ENCODE results near the gene ABHD6.
"Not testable (repeated sequence)": the region's sequence is repeated elsewhere in the genome, so short reads cannot be mapped to it uniquely, and the experiment has no call there.

The ABHD6 gene, protein sequence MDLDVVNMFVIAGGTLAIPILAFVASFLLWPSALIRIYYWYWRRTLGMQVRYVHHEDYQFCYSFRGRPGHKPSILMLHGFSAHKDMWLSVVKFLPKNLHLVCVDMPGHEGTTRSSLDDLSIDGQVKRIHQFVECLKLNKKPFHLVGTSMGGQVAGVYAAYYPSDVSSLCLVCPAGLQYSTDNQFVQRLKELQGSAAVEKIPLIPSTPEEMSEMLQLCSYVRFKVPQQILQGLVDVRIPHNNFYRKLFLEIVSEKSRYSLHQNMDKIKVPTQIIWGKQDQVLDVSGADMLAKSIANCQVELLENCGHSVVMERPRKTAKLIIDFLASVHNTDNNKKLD

DNA sequence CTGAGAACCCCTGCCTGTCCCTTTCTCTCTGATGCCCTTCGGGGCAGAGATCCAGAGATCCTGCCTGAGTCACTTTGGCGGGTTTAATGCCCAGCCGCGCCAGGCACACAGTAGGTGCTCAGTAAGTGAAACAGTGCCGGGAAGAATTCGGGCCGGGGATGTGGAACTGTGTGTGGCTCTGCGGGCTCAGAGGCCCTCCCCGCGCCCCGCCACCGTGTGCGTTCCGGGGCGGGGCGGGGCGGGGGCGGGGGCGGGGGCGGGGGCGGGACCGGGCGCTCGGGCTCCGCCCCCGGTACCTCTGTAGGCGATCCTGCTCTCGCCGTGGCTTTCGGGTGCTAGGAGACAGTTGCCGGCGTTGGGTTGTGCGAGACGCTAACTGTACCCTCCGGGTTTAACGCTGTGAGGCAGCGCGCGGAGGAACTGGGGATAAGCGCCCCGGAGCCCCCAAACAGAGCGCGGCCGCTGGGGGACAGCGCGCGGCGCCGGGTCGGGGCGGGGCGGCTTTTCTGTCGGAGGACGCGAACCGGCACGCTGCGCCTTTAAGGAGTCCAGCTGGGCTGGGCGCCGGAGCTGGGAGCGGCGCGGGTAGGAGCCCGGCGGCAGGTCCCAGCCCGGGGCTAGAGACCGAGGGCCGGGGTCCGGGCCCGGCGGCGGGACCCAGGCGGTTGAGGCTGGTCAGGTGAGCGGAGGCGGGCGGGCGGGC lies at the start of gene ABHD6:
TSS of gene ABHD6 (plus strand) at position 555 of the 703 bp plus-strand sequence. CDS start 18,795 bp downstream, outside the sequence.
- peak; percentile 68 to 71 for DNase-seq (ENCODE audit: low read depth in 2 of 2)

DNA sequence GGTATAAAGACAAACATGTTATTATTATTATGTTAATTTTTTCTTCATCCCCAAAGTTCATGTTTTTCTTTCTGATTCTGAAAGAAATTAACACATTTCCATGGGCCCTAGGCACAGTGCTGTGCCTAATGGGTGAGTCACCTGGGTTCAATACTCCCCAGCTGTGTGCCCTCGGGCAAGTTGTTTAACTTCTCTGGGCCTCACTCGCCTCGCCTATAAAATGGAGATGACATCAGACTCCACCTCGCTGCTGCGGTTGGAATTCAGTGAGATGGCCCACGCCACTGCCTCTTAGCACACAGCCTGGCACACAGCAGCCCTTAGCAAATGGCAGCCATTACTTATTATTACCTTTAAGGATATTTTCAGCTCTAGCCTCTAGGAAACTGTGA lies 49.4 kb upstream of the ABHD6 start:
- DNase-seq (ENCODE audit: low read depth in 2 of 2) = no peak

DNA sequence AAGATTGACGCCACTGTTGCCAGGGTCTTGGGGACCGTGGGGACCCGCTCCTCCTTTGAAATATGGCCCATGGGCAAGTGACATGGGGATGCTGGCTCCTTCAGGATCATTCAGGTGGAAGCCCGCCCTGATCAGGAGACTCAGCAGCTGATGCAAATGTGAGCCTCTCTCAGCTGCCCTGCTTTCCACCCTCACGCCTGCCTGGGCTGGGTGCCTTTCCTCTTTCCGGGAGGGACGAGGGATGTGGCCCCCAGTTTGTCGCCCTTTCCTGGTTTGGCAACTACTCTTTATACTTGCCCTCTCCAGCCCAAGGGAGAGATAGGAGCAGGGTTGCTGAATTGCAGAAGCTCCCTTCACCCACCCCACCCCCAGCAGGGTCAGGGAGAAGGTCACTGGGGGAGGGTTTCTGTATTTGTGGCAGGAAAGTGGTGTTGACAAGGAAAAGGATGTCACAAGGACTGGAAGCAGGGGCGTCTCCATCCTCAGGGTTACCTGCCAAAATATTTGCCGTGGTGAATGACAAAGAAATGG lies 48.6 kb upstream of the ABHD6 start:
- DNase-seq (ENCODE audit: low read depth in 2 of 2) = no peak

DNA sequence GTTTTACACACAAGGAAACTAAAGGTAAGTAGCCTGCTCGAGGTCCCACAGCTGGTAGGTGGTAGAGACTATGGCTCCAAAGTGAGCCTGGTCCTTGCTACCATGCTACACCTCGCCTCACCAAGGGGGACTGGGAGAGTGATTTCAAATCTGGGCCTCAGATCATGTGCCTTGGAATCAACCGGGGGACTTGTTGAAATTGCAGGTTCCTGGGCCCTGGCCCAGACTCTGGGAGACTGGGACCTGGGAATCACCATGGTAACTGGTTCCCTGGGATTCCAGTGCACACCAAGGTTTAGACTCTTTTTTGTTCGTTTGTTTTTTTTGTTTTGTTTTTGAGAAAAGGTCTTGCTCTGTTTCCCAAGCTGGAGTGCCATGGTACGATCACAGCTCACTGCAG lies 47.9 kb upstream of the ABHD6 start:
- DNase-seq (ENCODE audit: low read depth in 2 of 2) = no peak

DNA sequence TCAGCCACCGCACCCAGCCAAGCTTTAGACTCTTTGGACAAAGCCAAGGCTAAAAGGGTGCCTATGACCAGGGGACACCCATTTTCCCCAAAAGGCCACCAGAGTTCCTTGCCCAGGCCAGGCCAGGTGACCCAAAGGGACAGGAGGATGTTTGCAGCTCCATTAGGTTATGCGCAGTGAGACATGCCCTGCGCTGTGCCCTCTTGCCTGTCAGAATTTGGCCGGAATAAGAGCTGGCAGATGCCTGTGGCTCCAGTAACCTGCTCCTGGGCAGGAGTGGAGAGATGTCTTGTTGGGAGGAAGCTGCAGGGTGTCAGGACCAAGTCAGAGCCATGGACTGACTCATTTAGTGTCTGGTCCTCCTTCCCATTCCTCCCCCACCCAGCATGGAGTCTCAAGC lies 47.3 kb upstream of the ABHD6 start:
- no peak for DNase-seq (ENCODE audit: low read depth in 2 of 2)

DNA sequence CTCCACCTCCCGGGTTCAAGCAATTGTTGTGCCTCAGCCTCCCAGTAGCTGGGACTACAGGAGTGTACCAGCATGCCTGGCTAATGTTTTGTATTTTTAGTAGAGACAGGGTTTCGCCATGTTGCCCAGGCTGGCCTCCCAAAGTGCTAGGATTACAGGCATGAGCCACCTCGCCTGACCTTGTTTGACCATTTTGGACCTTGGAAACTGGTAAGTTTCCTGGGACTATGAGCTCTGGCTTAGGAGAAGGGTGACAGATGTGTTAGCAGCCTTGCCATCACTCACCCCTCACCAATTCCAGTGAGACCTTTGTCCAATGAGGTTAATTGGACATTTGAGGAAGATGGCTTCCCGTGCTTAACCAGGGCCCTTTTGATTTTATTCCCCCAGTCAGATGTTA lies 46.7 kb upstream of the ABHD6 start:
- DNase-seq (ENCODE audit: low read depth in 2 of 2) = no peak

DNA sequence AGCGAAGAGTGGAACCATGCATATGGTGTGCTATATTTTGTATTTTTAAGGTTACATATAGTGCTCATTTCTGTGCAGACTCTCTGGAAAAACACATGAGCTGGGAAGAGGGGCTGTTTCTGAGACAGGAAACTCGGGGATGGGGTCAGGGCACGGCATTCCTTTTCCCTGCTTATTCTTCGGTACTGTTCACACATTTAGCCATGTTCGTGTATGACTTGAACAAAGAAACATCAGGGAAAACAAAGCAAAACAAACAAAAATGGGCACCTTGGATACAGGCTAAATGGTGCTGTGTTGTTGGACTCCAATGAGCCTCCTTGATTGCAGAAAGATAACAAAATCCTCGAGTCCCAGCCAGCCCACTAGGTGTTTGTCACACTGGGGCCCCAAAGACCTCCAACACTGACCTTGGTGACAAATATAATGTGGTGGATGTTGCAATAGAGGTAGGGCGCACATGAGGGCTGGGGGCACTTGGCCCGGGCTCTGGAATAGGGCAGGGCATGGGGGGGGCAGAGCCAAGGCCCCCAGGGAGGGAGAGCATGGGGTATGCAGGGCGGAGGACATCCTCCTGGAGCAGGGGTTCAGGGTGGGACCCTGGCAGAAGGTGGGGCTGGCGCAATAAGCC lies 46.1 kb upstream of the ABHD6 start:
- DNase-seq (ENCODE audit: low read depth in 2 of 2) = no peak

DNA sequence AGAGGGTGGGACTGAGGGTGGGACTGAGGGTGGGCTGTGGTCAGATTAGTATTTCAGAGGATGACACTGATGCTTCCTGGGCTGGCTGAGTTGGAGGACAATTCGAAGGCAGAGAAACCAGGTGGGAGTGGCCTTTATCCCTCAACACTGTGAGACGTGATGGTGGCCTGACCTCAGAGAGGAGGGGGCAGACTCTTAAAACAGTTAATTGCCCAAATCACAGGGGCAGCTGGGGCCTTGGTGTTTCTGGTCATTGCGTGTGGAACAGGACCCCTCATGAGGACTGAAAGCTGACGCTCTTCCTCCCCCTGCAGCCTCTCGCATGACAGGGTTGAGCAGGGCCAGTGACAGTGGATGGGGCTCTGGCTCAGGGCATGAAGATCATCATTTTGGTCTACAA lies 45.5 kb upstream of the ABHD6 start:
- DNase-seq (ENCODE audit: low read depth in 2 of 2) = no peak

DNA sequence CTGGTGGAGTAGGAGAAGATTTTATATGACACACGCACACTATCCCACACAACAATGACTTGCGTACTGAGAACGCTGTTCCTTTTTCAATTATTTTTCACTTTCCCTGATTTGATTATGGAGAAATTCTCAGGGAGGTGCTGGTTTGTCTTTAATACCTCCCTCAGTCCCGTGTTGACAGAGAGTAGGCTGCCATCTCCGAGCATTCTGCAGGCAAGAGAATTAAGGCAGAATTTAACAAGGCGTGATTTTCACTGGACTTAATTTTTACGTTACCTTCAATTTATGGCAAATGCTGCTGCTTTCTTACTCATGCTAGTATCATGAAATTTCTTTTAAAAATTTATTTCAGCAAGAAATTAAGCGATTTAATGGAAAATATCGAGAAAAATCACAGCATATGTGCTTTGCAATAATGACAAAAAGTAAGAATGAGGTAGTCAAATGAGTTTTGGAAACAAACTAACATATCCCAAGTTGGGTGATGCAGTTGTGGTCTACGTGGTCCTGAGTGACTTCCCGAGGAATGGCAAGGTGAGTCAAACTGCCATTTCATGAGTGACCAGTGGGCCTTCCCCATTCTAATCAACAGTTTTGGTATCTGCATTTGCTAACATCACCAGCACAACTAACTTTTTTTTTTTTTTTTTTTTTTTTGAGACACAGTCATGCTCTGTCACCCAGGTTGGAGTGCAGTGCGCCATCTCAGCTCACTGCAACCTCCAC lies 43.7 kb upstream of the ABHD6 start:
- no peak for DNase-seq (ENCODE audit: low read depth in 2 of 2)

DNA sequence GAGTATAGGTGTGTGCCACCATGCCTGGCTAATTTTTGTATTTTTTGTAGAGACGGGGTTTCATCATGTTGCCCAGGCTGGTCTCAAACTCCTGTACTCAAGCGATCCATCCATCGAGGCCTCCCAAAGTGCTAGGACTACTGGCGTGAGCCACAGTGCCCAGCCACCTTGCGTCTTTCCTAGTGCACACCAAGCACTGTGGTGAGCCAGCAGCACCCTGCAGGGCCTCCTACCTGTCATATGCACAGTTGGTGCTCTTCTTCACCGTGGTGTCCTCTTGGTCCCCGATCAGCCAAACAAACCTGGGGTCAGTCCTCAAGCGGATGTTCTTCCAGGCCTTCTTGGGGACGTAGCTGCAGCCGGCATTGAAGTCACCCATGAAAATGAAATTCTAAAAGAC lies 40.0 kb upstream of the ABHD6 start:
- DNase-seq (ENCODE audit: low read depth in 2 of 2) = no peak

DNA sequence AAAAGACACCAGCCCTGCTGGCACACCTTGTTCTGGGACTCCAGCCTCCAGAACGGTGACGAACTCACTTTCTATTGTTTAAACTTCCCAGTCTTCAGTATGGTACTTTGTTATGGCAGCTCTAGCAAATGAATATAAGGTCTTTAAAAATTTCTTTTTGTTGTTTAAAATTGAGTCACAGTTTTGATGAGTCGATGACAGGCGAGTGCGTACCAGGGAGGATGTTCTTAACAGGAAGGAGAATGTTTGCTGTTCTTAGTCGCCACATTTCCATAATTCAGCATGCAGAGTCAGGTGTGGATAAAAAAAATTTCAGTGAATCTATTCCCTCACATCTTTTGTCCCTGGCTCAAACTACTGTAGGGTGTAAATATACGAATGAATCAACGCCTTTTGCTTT lies 39.2 kb upstream of the ABHD6 start:
- no peak for DNase-seq (ENCODE audit: low read depth in 2 of 2)

DNA sequence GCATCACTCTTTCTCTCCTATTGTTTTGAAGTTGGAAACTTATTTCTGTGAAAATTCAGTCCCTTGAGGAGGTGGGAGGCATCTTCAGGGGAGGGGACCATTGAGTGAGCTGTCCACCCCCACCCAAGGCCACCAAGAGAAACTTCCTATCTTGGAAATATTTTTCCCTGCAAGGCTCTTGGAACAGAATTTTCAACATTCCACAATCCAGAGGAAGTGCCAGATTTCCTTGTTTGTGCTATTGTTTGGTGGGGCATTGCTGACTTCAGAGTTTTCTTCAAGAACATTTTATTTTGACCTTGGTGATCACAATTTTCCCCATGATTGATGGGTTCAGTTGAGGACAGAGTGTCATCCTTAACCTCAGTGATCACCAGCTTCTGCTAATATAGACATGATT lies 38.8 kb upstream of the ABHD6 start:
- no peak for DNase-seq (ENCODE audit: low read depth in 2 of 2)

DNA sequence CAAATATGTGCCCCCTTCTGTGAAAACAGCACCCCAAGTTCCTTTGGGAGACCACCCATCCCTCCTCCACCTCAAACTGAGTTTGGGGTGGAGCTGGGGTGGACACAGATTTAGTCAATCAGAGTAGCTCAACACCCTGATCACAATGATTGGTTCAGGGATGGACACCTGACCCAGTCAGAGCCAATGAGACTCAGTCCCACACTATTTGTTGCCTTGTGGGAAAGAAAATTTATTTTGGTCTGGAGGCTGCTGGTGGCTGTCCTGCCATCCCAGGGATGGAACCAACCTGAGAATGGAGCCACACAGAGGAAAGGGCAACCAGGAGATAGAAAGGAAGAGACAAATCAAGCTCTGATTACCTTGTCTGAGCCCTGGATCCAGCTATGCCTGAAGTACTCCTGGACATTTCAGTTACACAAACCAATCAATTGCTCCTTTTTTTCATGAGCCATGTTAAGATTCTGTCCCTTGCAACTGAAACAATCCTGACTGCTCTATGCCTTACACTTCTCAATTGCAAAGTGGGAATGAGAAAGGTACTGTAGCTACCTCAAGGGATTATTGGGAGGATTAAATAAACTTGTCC lies 37.4 kb upstream of the ABHD6 start:
- DNase-seq (ENCODE audit: low read depth in 2 of 2) = no peak

DNA sequence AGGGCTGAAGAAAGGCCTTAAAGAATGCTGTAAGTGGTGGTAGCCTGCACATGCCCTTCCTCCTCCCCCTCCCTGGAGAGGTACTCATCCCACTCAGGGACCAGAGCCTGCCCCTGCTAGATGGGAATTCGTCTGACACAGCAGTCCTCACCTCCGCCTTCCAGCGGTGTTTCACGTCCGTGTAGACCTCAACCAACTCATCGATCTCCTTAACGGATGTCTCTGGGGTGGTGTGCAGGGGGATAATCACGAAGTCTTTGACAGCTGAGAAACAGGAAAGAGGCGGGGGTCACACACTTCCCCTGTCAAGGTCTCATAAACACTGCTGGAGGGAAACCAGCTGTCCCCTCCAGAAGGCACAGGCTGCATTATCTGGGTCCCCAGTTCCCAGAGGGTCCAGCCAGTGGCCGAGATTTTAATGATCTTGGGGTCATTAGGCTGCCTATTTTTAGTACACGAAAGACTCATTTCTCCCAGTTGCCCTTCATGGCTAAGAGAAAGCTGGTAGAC lies 36.7 kb upstream of the ABHD6 start:
- no peak for DNase-seq (ENCODE audit: low read depth in 2 of 2)

DNA sequence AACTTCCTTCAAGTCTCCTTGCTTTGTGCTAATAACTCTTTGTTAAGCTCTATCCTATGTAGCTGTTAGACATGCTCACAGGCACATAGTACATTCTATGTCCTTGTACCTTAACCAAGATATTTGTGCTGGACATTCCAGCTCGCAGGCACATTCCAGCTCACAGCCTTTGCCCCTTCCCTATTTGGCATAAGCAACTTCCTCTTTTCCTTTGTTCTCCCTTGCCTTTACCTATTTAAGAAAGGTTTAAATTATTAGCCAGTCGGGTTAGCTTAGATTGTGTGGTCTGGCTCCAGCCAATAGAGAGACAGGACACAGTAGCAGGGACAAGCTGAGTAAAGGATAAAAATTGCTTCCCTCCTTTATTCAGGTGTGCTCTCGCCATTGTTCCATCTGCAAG lies 36.1 kb upstream of the ABHD6 start:
- not testable (repeated sequence) for DNase-seq (ENCODE audit: low read depth in 2 of 2)

DNA sequence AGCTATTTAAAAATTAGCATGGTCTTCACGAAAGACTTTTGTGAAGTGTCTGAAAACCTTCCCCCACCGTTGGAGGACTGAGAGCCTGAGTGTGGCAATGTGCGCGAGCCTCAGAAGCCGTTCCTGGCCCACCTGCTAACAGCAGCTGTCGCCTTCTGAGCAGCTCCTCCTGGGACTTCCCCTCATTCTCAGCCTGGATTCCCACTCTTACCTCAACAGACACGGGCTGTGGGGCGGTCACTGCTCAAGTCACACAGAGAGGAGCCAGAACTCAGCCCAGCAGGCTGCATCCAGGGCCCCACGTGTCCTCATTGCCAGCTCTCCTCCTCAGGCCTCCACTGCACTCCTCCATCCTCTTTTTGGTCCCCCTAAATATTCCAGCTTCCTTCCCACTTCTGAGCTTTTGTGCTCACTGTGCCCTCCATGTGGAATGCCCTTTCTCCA lies 34.7 kb upstream of the ABHD6 start:
- DNase-seq (ENCODE audit: low read depth in 2 of 2) = no peak

DNA sequence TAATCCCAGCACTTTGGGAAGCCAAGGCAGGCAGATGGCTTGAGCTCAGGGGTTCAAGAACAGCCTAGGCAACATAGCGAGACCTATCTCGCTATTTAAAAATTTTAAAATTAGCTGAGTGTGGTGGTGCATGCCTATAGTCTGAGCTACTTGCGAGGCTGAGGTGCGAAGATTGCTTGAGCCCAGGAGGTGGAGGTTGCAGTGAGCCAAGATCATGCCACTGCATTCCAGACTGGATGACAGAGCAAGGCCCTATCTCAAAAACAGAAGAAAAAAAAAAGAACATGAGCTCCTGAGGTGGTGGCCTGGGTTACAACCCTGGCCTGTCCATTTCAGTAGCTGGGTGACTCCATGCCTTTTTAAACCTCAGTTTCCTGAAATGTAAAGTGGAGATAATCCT lies 34.1 kb upstream of the ABHD6 start:
- DNase-seq (ENCODE audit: low read depth in 2 of 2) = no peak

DNA sequence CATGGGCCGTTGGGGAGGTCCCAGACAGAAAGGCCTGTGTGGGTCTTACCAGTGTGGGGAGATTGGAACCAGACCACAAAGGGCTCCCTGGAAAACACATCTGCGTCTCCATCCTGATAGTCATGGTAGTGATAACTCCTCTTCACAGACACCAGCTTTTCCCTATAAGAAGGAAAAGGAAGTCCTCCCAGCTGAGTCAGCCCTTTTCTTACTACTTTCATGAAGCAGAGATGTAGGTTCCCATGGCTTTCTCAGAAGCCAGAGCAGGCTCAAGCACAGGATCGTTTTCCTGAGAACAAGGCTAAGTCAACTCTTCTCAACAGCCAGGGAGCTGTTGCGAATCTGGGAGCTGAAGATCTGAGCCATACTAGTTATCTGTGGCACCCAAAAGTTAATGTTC lies 32.9 kb upstream of the ABHD6 start:
- no peak for DNase-seq (ENCODE audit: low read depth in 2 of 2)

DNA sequence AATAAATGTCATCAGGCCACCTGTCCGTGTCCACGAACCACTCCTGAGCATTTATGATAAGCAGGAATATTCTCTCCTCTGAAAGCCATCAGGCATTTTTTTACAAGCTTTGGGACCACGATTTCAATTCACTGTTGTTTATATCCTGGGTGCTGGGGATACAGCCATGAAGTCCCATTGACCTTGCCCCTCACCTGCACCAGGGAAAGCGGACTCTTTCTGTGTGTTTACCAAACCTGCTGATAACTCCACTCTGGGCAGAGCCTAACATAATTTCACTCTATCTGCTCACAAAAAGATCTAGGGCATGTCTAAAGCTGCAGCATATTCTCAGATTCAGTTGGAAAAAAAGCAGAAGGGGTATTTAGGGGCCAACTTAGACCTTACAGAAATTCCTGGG lies 31.6 kb upstream of the ABHD6 start:
- DNase-seq (ENCODE audit: low read depth in 2 of 2) = no peak

DNA sequence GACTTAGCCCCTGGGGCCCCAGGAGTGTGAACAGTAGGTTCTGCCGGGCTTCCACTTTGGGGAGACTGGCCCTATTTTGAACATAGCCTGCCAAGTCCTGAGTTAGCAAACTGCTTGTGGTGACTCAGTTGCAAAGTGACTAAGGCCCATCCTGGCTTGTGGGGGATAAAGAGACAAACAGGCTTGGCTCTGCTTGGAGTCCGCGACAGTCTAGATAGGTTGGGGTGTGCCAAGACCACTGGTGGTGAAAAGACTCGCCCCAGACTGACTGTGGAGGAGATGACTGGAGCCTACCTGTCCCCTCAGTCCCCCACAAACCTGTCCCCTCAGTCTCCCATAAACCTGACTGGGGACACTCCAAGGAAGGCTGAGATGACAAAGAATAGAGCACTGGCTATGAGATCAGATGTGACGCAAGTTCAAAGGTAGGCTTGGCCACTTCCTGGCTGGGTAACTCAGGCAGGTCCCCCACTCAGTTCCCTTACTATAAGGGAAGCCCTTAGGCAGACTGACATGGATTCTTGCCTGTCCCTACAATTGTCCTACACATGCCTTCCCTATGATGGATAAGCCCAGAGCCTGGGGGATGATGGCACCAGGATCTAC lies 31.1 kb upstream of the ABHD6 start:
- no peak for DNase-seq (ENCODE audit: low read depth in 2 of 2)

DNA sequence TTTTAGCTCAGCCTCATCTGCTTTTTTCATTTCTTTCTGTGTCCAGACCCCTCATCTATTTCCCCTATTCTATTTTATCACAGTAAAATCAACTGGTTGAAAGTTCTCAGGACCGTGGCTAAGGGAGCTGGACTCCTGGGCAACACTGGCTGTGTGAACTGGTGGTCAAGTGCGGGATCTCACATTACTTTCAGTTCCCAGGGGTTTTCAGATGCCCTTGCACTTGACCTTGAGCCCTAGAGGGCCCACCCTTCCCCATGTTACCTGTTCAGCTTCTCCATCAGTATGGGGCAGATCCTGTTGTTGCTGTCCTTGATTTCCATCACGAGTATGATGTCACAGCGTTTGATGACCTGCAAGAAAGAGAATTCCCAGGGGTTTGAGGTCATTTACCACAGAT lies 29.6 kb upstream of the ABHD6 start:
- no peak for DNase-seq (ENCODE audit: low read depth in 2 of 2)
